CD4-positive, alpha-beta T cell treated with Interleukin-15 for 4 hours (primary cell): ENCODE results near the gene FFAR1.
"Not testable (repeated sequence)": the region's sequence is repeated elsewhere in the genome, so short reads cannot be mapped to it uniquely, and the experiment has no call there.

Source experiments
- DNase-seq: peaks from one replicate; pipeline ENCODE4 v3.0.0-alpha.2; 2020; ENCODE audit warnings: low spot score

Gene FFAR1

GRCh38 chr19:35360880-35361420 lies 13.2 kb downstream of the FFAR1 start:
- DNase-seq: no peak

- no peak for DNase-seq
Observed at GRCh38 chr19:35362261-35363000, 14.7 kb downstream of the FFAR1 start.

GRCh38 chr19:35363001-35363590 lies 15.4 kb downstream of the FFAR1 start:
- no peak for DNase-seq

- no peak for DNase-seq
Observed at GRCh38 chr19:35363711-35364425, 16.2 kb downstream of the FFAR1 start.

- DNase-seq: no peak
Observed at GRCh38 chr19:35365303-35365702, 17.6 kb downstream of the FFAR1 start.

- no peak for DNase-seq
Observed at GRCh38 chr19:35368378-35368777, 20.7 kb downstream of the FFAR1 start.

GRCh38 chr19:35369522-35369921 lies 21.8 kb downstream of the FFAR1 start:
- DNase-seq: no peak

- no peak for DNase-seq
Observed at GRCh38 chr19:35370722-35371121, 23.0 kb downstream of the FFAR1 start, which contains the start of gene GPR42. Gene GPR42, plus strand, starts transcription at chr19:35371068. Its CDS starts 292 bp downstream, at chr19:35371360.

- no peak for DNase-seq
Observed at GRCh38 chr19:35373492-35373891, 25.8 kb downstream of the FFAR1 start.

- DNase-seq: not testable (repeated sequence)
Observed at GRCh38 chr19:35374031-35374430, 26.3 kb downstream of the FFAR1 start.

- DNase-seq: no peak
Observed at GRCh38 chr19:35375505-35376307, 28.0 kb downstream of the FFAR1 start.

- no peak for DNase-seq
Observed at GRCh38 chr19:35377656-35378055, 30.0 kb downstream of the FFAR1 start.

GRCh38 chr19:35378356-35378755 lies 30.7 kb downstream of the FFAR1 start:
- no peak for DNase-seq

- not testable (repeated sequence) for DNase-seq
Observed at GRCh38 chr19:35379545-35379944, 31.8 kb downstream of the FFAR1 start.

GRCh38 chr19:35379992-35380391 lies 32.3 kb downstream of the FFAR1 start:
- DNase-seq: no peak

GRCh38 chr19:35380450-35381124 lies 32.9 kb downstream of the FFAR1 start:
- no peak for DNase-seq

- no peak for DNase-seq
Observed at GRCh38 chr19:35381318-35381717, 33.6 kb downstream of the FFAR1 start.

- DNase-seq: no peak
Observed at GRCh38 chr19:35381926-35382325, 34.2 kb downstream of the FFAR1 start.

GRCh38 chr19:35383536-35383935 lies 35.8 kb downstream of the FFAR1 start:
- DNase-seq: no peak

GRCh38 chr19:35388277-35389054 lies 40.8 kb downstream of the FFAR1 start:
- DNase-seq: no peak
